H1 (cell line): ENCODE results near the gene ADM. TPM values are rescaled to one million over a fixed set of nuclear protein-coding genes. Genes with fewer than 3 reads are reported as not detected.

Source experiments
- CTCF ChIA-PET: fragments of 300-600 bp; sonication (Branson Sonifier 250); formaldehyde crosslinking; loops from one replicate; lab custom pipeline; 2021; ENCODE audit not compliant: partially characterized antibody; lab: Charles Lee
- POLR2A ChIA-PET: fragments of 300-600 bp; sonication (Branson Sonifier 250); formaldehyde crosslinking; loops from one replicate; lab custom pipeline; 2021; ENCODE audit warnings: inconsistent platforms; ENCODE audit not compliant: partially characterized antibody; lab: Charles Lee
- DNase-seq, 2 experiments: peaks; one replicate each; pipeline versions ENCODE4 v3.0.0 to v3.0.0-alpha.2; 2010 to 2022; ENCODE audit warnings: low spot score in 2 of 2, low read depth in 1 of 2, mixed read lengths in 1 of 2
- FAIRE-seq: peaks from 2 replicates; lab custom pipeline; 2011; peaks lifted over from hg19 to GRCh38; lab: Jason Lieb, UNC
- H2AFZ ChIP-seq: 2 replicates; pipeline ENCODE4 v1.8.1; 2012; ENCODE audit warnings: low read length, inconsistent platforms
- H2AK5ac ChIP-seq: 2 replicates; pipeline ENCODE4 v1.6.1; 2013; ENCODE audit warnings: low read depth, low read length
- H2BK120ac ChIP-seq: replicated peaks from 2 replicates; pipeline ENCODE3; 2013; ENCODE audit warnings: low read depth, low read length, inconsistent platforms
- H2BK12ac ChIP-seq: 2 replicates; pipeline ENCODE4 v1.6.1; 2013; ENCODE audit warnings: low read depth, low read length
- H2BK15ac ChIP-seq: 2 replicates; pipeline ENCODE4 v1.6.1; 2013; ENCODE audit warnings: low read length
- H2BK20ac ChIP-seq: 2 replicates; pipeline ENCODE4 v1.6.1; 2013; ENCODE audit warnings: low read length
- H2BK5ac ChIP-seq: 2 replicates; pipeline ENCODE4 v1.6.1; 2013; ENCODE audit warnings: low read depth, low read length
- H3K14ac ChIP-seq: 2 replicates; pipeline ENCODE4 v1.6.1; 2013; ENCODE audit warnings: inconsistent platforms; ENCODE audit not compliant: insufficient read length
- H3K18ac ChIP-seq: 2 replicates; pipeline ENCODE4 v1.6.1; 2013; ENCODE audit warnings: low read length; ENCODE audit errors: extremely low read depth
- H3K23ac ChIP-seq: 2 replicates; pipeline ENCODE4 v1.6.1; 2013; ENCODE audit warnings: inconsistent platforms; ENCODE audit not compliant: insufficient read length
- H3K23me2 ChIP-seq: 2 replicates; pipeline ENCODE4 v1.6.1; 2013; ENCODE audit warnings: low read depth, low read length
- H3K27ac ChIP-seq: 2 replicates; pipeline ENCODE4 v1.6.1; 2011; ENCODE audit warnings: low read depth, low read length, inconsistent platforms
- H3K27me3 ChIP-seq, 4 experiments: replicated peaks in 1 of 4; 1 replicate in 1 of 4; 2 replicates in 3 of 4; pipeline versions ENCODE4 v1.6.1 to v1.8.1; 2011 to 2013; ENCODE audit warnings: low read length in 3 of 4, mild to moderate bottlenecking in 3 of 4, inconsistent platforms in 2 of 4, mixed read lengths in 2 of 4, moderate library complexity in 1 of 4; ENCODE audit not compliant: control insufficient read depth in 3 of 4, insufficient read depth in 3 of 4; ENCODE audit errors: extremely low read depth in 1 of 4
- H3K36me3 ChIP-seq, 4 experiments: 2 replicates each; pipeline versions ENCODE4 v1.6.1 to v1.8.1; 2011 to 2013; ENCODE audit warnings: mild to moderate bottlenecking in 4 of 4, low read length in 3 of 4, moderate library complexity in 2 of 4, control low read depth in 1 of 4, inconsistent platforms in 1 of 4; ENCODE audit not compliant: insufficient read depth in 4 of 4, control insufficient read depth in 2 of 4
- H3K4ac ChIP-seq: replicated peaks from 2 replicates; pipeline ENCODE3; 2013; ENCODE audit warnings: low read length, low read depth, mixed read lengths, inconsistent platforms; ENCODE audit not compliant: insufficient read length
- H3K4me1 ChIP-seq, 4 experiments: replicated peaks in 1 of 4; 1 replicate in 1 of 4; 2 replicates in 3 of 4; pipeline versions ENCODE4 v1.6.1 to v1.8.1; 2011 to 2013; ENCODE audit warnings: low read length in 3 of 4, inconsistent platforms in 2 of 4, mixed read lengths in 1 of 4; ENCODE audit not compliant: insufficient read depth in 4 of 4, control insufficient read depth in 3 of 4
- H3K4me2 ChIP-seq, 2 experiments: 2 replicates each; pipeline versions ENCODE4 v1.6.1 to v1.8.1; 2011 to 2013; ENCODE audit warnings: low read depth in 2 of 2, low read length in 2 of 2, control low read depth in 1 of 2, inconsistent platforms in 1 of 2, mild to moderate bottlenecking in 1 of 2; ENCODE audit not compliant: insufficient read depth in 1 of 2
- H3K4me3 ChIP-seq, 4 experiments: fragments of 200-600, 300-600 bp in 1 of 4; sonication (generic), shearing (Covaris generic), sonication (Bioruptor Twin) in 1 of 4; 2 replicates each; pipeline versions ENCODE4 v1.5.1 to v1.8.1; 2011 to 2016; ENCODE audit warnings: low read length in 4 of 4, low read depth in 3 of 4, control low read depth in 2 of 4, inconsistent platforms in 2 of 4, mild to moderate bottlenecking in 2 of 4, mixed read lengths in 1 of 4, moderate library complexity in 1 of 4; ENCODE audit not compliant: insufficient read depth in 2 of 4; ENCODE audit errors: extremely low read depth in 1 of 4
- H3K56ac ChIP-seq: replicated peaks from 2 replicates; pipeline ENCODE3; 2013; ENCODE audit warnings: low read depth, mild to moderate bottlenecking, mixed read lengths, low read length, inconsistent platforms; ENCODE audit not compliant: insufficient read length
- H3K79me1 ChIP-seq: 2 replicates; pipeline ENCODE4 v1.6.1; 2013; ENCODE audit warnings: low read depth, low read length, control low read depth
- H3K79me2 ChIP-seq, 2 experiments: 2 replicates each; pipeline versions ENCODE4 v1.6.1 to v1.8.1; 2012 to 2013; ENCODE audit warnings: low read length in 2 of 2, mild to moderate bottlenecking in 2 of 2, inconsistent platforms in 1 of 2; ENCODE audit not compliant: insufficient read depth in 2 of 2, control insufficient read depth in 1 of 2
- H3K9ac ChIP-seq, 4 experiments: replicated peaks in 1 of 4; 1 replicate in 1 of 4; 2 replicates in 3 of 4; pipeline versions ENCODE4 v1.6.1 to v1.8.1; 2011 to 2013; ENCODE audit warnings: low read depth in 3 of 4, low read length in 3 of 4, control low read depth in 2 of 4, mild to moderate bottlenecking in 2 of 4, moderate library complexity in 2 of 4, inconsistent platforms in 1 of 4; ENCODE audit errors: extremely low read depth in 1 of 4
- H3K9me3 ChIP-seq, 2 experiments: 2 replicates each; pipeline versions ENCODE4 v1.6.1 to v1.8.1; 2012 to 2013; ENCODE audit warnings: mild to moderate bottlenecking in 2 of 2, moderate library complexity in 2 of 2, control low read depth in 1 of 2, inconsistent platforms in 1 of 2, low read depth in 1 of 2, low read length in 1 of 2, mixed read lengths in 1 of 2; ENCODE audit not compliant: insufficient read depth in 2 of 2
- H4K20me1 ChIP-seq, 2 experiments: replicated peaks in 1 of 2; 2 replicates each; pipeline versions ENCODE3 to v1.8.1; 2011 to 2013; ENCODE audit warnings: inconsistent platforms in 2 of 2, low read length in 2 of 2, mild to moderate bottlenecking in 1 of 2; ENCODE audit not compliant: insufficient read depth in 2 of 2, control insufficient read depth in 1 of 2
- H4K5ac ChIP-seq: 2 replicates; pipeline ENCODE4 v1.6.1; 2013; ENCODE audit warnings: low read length, low read depth, mixed read lengths, inconsistent platforms; ENCODE audit not compliant: insufficient read length
- H4K8ac ChIP-seq: 2 replicates; pipeline ENCODE4 v1.8.0; 2013; ENCODE audit warnings: mild to moderate bottlenecking, moderate library complexity, low read length, inconsistent platforms; ENCODE audit not compliant: insufficient read depth; ENCODE audit errors: extremely low read depth
- H4K91ac ChIP-seq: replicated peaks from 2 replicates; pipeline ENCODE3; 2013; ENCODE audit warnings: low read length, mixed read lengths, inconsistent platforms; ENCODE audit not compliant: insufficient read length
- POU5F1 ChIP-seq: IDR thresholded peaks from 2 replicates; pipeline ENCODE4 v1.6.1; 2011; ENCODE audit warnings: low read depth, mild to moderate bottlenecking, low read length, moderate library complexity
- TAF1 ChIP-seq: IDR thresholded peaks from 2 replicates; pipeline ENCODE4 v1.6.1; 2011; ENCODE audit warnings: mild to moderate bottlenecking, low read depth, low read length
- WGBS, 2 experiments: shearing (Covaris generic) in 1 of 2; methylation state at CpG; one replicate each; pipeline versions ENCODE4 v1.1.6 to v1.1.7; 2013 to 2015; ENCODE audit warnings: low lambda C conversion rate in 2 of 2, mixed read lengths in 2 of 2, inconsistent platforms in 1 of 2, low coverage in 1 of 2, missing lambda C conversion rate in 1 of 2; ENCODE audit not compliant: insufficient replicate concordance in 2 of 2, insufficient coverage in 1 of 2, insufficient read length in 1 of 2; ENCODE audit errors: extremely low coverage in 1 of 2, missing lambda C conversion rate in 1 of 2; 5-methylcytosine and 5-hydroxymethylcytosine counted together
- polyA plus RNA-seq, 7 experiments: library from polyadenylated mRNA; depleted of rRNA in 3 of 7; stranded (reverse) in 5 of 7; unstranded in 2 of 7; fragments of >200 nt in 5 of 7; fragments of 200-250 nt in 2 of 7; gene quantifications; 1 replicate in 5 of 7; 2 replicates in 1 of 7; 4 replicates in 1 of 7; pipeline versions ENCODE4 v1.2.1 to v1.2.3, GENCODE V29; 2011 to 2013; ENCODE audit warnings: missing spikeins in 2 of 7, mixed read lengths in 2 of 7
- total RNA-seq: library from RNA; stranded (reverse); fragmentation: NEBNext Ultra II Directional; extraction: Animal tissue kit (Norgen Biotek cat#: 25700); gene quantifications from 2 replicates; pipeline ENCODE4 v1.2.1, GENCODE V29; 2021

The ADM gene
- total and polyA plus RNA-seq, 2 of the 8 experiments (the other 6 are each of a cell fraction or from before 2014, with no cell fraction given): 94.1 to 95.6 TPM

DNA sequence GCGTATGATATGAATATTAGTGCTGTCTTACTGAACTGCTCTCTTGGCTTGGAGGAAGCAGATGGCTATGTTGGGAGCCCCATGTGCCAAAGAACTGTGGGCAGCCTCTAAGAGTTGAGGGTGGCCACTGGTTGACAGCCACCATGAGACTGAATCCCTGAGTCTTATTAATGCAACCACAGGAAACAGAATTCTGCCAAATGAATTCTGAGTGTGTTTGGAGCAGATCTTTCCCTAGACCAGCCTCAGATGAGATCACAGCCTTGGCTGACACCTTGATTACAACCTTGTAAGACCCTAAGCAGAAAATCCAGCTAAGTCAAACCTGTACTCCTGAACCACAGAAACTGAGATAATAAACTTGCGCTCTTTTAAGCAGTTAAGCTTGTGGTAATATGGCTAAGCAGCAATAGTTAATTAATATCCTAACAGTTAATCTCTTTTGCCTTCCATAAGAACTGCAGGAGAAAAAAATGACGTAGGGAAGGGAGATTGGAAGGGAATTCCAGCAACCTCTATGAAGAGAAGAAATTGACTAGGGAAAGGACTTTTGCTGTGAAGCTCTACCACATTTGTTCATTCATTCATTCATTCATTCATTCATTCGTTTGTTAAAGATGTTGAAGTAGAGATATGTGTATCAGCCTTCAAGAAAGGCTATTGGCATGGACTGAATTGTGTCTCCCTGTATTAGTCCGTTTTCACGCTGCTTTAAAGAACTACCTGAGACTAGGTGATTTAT lies 26.8 kb downstream of the ADM start:
- Histone ChIP-seq H3K4ac (no peak overlapping the region), H3K4me2 (no peak overlapping the region), H3K36me3 (no peaks in the 10 kb centered on the region), H2BK12ac (no peak overlapping the region), H2BK15ac (no peak overlapping the region), H4K8ac (no peak overlapping the region), H4K20me1 (no peaks in the 10 kb centered on the region), H3K23me2 (no peaks in the 10 kb centered on the region), H4K5ac (no peak overlapping the region), H3K27ac (no peak overlapping the region), H3K14ac (no peak overlapping the region), H2BK20ac (no peak overlapping the region), H3K27me3 (no peaks in the 10 kb centered on the region), H3K9ac (no peak overlapping the region), H2AFZ (no peak overlapping the region), H3K9me3 (no peaks in the 10 kb centered on the region), H4K91ac (no peak overlapping the region), H2AK5ac (no peak overlapping the region), H3K79me2 (no peaks in the 10 kb centered on the region), H3K56ac (no peak overlapping the region), H3K79me1 (no peaks in the 10 kb centered on the region), H2BK120ac (no peak overlapping the region), H2BK5ac (no peak overlapping the region), H3K4me1 (no peaks in the 10 kb centered on the region), H3K4me3 (no peak overlapping the region), H3K18ac (no peak overlapping the region), H3K23ac (no peak overlapping the region)
- no peak for DNase-seq
- FAIRE-seq: no peak
- CTCF ChIA-PET: no interaction called here
- 88% methylated on average over 6 of the region's 6 CpGs; no CpG with 5 or more reads in 1 of the 2 experiments for WGBS, 2 experiments
- no peak for TF ChIP-seq POU5F1
- TF ChIP-seq TAF1: no peak
- POLR2A ChIA-PET: interaction anchor here (1.7 kb wide), 1 partner anchor 27 kb away, joined by 4 read pairs; the partner anchor contains the start of gene ADM
